HEK293 (cell line): ENCODE data around the gene MYT1.
A peak's percentile ranks its signal among the peaks of the same experiment; 100 is the strongest.
"Not testable (repeated sequence)": the region's sequence is repeated elsewhere in the genome, so short reads cannot be mapped to it uniquely, and the experiment has no call there.

Source experiments
- CTCF ChIA-PET: fragments of 350-600 bp; formaldehyde crosslinking; extraction: SDS; loops from one replicate; lab custom pipeline; 2021; ENCODE audit warnings: antibody characterized with exemption; lab: Yijun Ruan, JAX
- POLR2A ChIA-PET: fragments of 300-600 bp; formaldehyde crosslinking; extraction: SDS; loops from one replicate; lab custom pipeline; 2020; ENCODE audit warnings: antibody characterized with exemption, inconsistent platforms; lab: Yijun Ruan, JAX
- H3K27ac ChIP-seq: fragments of 200-500 bp; sonication (Bioruptor generic); 2 replicates; pipeline ENCODE4 v1.5.1; 2014; ENCODE audit warnings: low read depth, low read length, control low read depth, inconsistent platforms; ENCODE audit errors: extremely low read depth
- H3K36me3 ChIP-seq, 2 experiments: fragments of 200-500 bp in 1 of 2; sonication (Bioruptor generic) in 1 of 2; 1 replicate in 1 of 2; 2 replicates in 1 of 2; pipeline ENCODE4 v1.5.1; 2014 to 2017; ENCODE audit warnings: inconsistent platforms in 2 of 2, low read length in 2 of 2; ENCODE audit not compliant: control insufficient read depth in 2 of 2, insufficient read depth in 1 of 2
- H3K4me1 ChIP-seq: fragments of 200-500 bp; sonication (Bioruptor generic); 2 replicates; pipeline ENCODE4 v1.5.1; 2014; ENCODE audit warnings: mild to moderate bottlenecking, low read length, inconsistent platforms; ENCODE audit not compliant: control insufficient read depth, insufficient read depth
- H3K4me3 ChIP-seq: 2 replicates; pipeline ENCODE4 v1.5.1; 2011; ENCODE audit warnings: low read depth, mild to moderate bottlenecking, control low read depth, low read length, moderate library complexity
- H3K9me3 ChIP-seq: fragments of 200-500 bp; sonication (Bioruptor generic); 2 replicates; pipeline ENCODE4 v1.5.1; 2014; ENCODE audit warnings: low read depth, low read length, inconsistent platforms; ENCODE audit not compliant: control insufficient read depth, insufficient read depth
- GLIS2 ChIP-seq: fragments of 450-650 bp; formaldehyde crosslinking; IDR thresholded peaks from 2 replicates; pipeline ENCODE4 v1.5.1; 2016; ENCODE audit warnings: missing biosample characterization, missing genetic modification characterization
- SP7 ChIP-seq: fragments of 450-650 bp; formaldehyde crosslinking; IDR thresholded peaks from 2 replicates; pipeline ENCODE4 v1.5.1; 2016; ENCODE audit warnings: missing biosample characterization, missing genetic modification characterization
- YY1 ChIP-seq: fragments of 450-650 bp; formaldehyde crosslinking; IDR thresholded peaks from 2 replicates; pipeline ENCODE4 v1.5.1; 2018; ENCODE audit warnings: missing biosample characterization, missing genetic modification characterization
- ZBTB21 ChIP-seq: fragments of 450-650 bp; formaldehyde crosslinking; IDR thresholded peaks from 2 replicates; pipeline ENCODE4 v1.5.1; 2017; ENCODE audit warnings: missing biosample characterization, missing genetic modification characterization
- ZNF24 ChIP-seq: fragments of 450-650 bp; formaldehyde crosslinking; IDR thresholded peaks from 2 replicates; pipeline ENCODE4 v1.5.1; 2016; ENCODE audit warnings: missing biosample characterization, missing genetic modification characterization
- ZNF324 ChIP-seq: fragments of 450-650 bp; formaldehyde crosslinking; IDR thresholded peaks from 2 replicates; pipeline ENCODE4 v1.5.1; 2016; ENCODE audit warnings: missing biosample characterization, missing genetic modification characterization
- ZNF391 ChIP-seq: fragments of 450-650 bp; formaldehyde crosslinking; IDR thresholded peaks from 2 replicates; pipeline ENCODE4 v1.5.1; 2016; ENCODE audit warnings: low read depth, missing biosample characterization, missing genetic modification characterization, borderline replicate concordance
- ZNF555 ChIP-seq: fragments of 450-650 bp; formaldehyde crosslinking; conservative IDR thresholded peaks from 2 replicates; pipeline ENCODE4 v1.5.1; 2017; ENCODE audit warnings: missing biosample characterization, mild to moderate bottlenecking, missing genetic modification characterization, inconsistent platforms
- ZNF610 ChIP-seq: fragments of 450-650 bp; formaldehyde crosslinking; IDR thresholded peaks from 2 replicates; pipeline ENCODE4 v1.5.1; 2016; ENCODE audit warnings: missing biosample characterization, missing genetic modification characterization, borderline replicate concordance
- ZNF629 ChIP-seq: fragments of 450-650 bp; formaldehyde crosslinking; IDR thresholded peaks from 2 replicates; pipeline ENCODE4 v1.5.1; 2017; ENCODE audit warnings: missing biosample characterization, missing genetic modification characterization
- ZNF654 ChIP-seq: fragments of 450-650 bp; formaldehyde crosslinking; IDR thresholded peaks from 2 replicates; pipeline ENCODE4 v1.5.1; 2016; ENCODE audit warnings: low read depth, missing biosample characterization, missing genetic modification characterization
- ZNF76 ChIP-seq: fragments of 450-650 bp; formaldehyde crosslinking; IDR thresholded peaks from 2 replicates; pipeline ENCODE4; 2016; ENCODE audit warnings: low read depth, missing biosample characterization, missing genetic modification characterization, borderline replicate concordance
- ZNF785 ChIP-seq: fragments of 450-650 bp; formaldehyde crosslinking; IDR thresholded peaks from 2 replicates; pipeline ENCODE4 v1.5.1; 2016; ENCODE audit warnings: missing biosample characterization, missing genetic modification characterization
- ZSCAN30 ChIP-seq: fragments of 450-650 bp; IDR thresholded peaks from 2 replicates; pipeline ENCODE4 v1.5.1; 2018; ENCODE audit warnings: missing biosample characterization, mild to moderate bottlenecking, missing genetic modification characterization, moderate library complexity
- TF ChIP-seq, protein P1 (sequence below): fragments of 450-650 bp; formaldehyde crosslinking; IDR thresholded peaks from 2 replicates; pipeline ENCODE4 v1.5.1; 2016; ENCODE audit warnings: missing biosample characterization, missing genetic modification characterization
- TF ChIP-seq, protein P2 (sequence below): fragments of 450-650 bp; formaldehyde crosslinking; IDR thresholded peaks from 2 replicates; pipeline ENCODE4 v1.5.1; 2016; ENCODE audit warnings: missing biosample characterization, missing genetic modification characterization
- TF ChIP-seq, protein P3 (sequence below): fragments of 450-650 bp; formaldehyde crosslinking; optimal IDR thresholded peaks from 2 replicates; pipeline ENCODE3; 2016; ENCODE audit warnings: missing biosample characterization, mild to moderate bottlenecking, missing genetic modification characterization
- TF ChIP-seq, protein P4 (sequence below): fragments of 450-650 bp; formaldehyde crosslinking; IDR thresholded peaks from 2 replicates; pipeline ENCODE4 v1.5.1; 2016; ENCODE audit warnings: missing biosample characterization, missing genetic modification characterization
- TF ChIP-seq, protein P5 (sequence below): fragments of 450-650 bp; formaldehyde crosslinking; IDR thresholded peaks from 2 replicates; pipeline ENCODE4 v1.5.1; 2016; ENCODE audit warnings: missing biosample characterization, missing genetic modification characterization, low read depth

The MYT1 gene

DNA sequence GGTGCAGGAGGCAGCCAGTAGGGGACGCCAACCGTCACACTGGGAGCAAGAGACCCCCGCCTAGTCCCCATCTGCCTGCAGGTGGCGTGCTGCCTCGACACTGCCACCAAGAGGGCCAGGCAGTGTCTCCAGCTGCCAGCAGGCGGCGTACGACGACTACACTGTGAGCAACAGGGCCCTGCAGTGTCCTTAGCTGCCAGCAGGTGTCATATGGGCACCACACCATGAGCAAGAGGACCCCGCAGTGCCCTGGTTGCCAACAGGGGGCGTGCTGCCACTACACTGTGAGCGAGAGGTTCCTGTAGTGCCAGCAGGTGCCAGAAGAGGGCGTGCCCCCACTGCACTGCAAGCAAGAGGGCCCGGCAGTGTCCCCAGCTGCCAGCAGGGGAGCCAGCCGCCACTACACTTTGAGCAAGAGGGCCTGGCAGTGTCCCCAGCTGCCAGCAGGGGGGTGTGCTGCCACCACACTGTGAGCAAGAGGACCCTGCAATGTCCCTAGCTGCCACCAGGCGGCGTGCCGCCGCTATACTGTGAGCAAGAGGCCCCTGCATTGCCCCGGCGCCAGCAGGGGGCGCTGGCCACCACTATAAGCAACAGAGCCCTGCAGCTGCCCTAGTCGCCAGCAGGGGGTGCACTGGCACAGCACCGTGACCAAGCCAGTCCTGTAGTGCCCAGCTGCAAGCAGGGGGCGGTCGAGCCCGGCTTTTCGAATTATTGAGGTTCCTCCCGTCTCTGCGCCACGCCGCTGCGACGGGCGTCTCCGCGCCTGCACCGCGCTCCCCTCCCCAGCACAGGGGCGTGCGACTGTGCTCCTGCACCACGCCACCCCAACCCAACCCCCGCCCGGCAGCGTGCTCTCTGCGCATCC, 121.6 kb downstream of the MYT1 start (continued):
- TF ChIP-seq, protein P1, sequence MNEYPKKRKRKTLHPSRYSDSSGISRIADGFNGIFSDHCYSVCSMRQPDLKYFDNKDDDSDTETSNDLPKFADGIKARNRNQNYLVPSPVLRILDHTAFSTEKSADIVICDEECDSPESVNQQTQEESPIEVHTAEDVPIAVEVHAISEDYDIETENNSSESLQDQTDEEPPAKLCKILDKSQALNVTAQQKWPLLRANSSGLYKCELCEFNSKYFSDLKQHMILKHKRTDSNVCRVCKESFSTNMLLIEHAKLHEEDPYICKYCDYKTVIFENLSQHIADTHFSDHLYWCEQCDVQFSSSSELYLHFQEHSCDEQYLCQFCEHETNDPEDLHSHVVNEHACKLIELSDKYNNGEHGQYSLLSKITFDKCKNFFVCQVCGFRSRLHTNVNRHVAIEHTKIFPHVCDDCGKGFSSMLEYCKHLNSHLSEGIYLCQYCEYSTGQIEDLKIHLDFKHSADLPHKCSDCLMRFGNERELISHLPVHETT (tag by site-specific recombination), result peak; percentile 54; the same call in 1 of the 2 replicates
- TF ChIP-seq ZNF610 (tag by site-specific recombination) (peak; percentile 53; the same call in 1 of the 2 replicates), ZNF76 (tag by site-specific recombination) (0 out of 2 replicates have a peak, but pooled peaks have one; percentile 50), ZNF24 (tag by site-specific recombination) (peak; percentile 28; the same call in 1 of the 2 replicates), ZNF324 (peak; percentile 54; the same call in 1 of the 2 replicates), ZNF785 (tag by site-specific recombination) (peak; percentile 95; the same call in 1 of the 2 replicates), ZBTB21 (tag by site-specific recombination) (peak; percentile 39; the same call in 1 of the 2 replicates), SP7 (0 out of 2 replicates have a peak, but pooled peaks have one; percentile 37), ZSCAN30 (tag by site-specific recombination) (peak; percentile 68; the same call in 1 of the 2 replicates), ZNF391 (tag by site-specific recombination) (0 out of 2 replicates have a peak, but pooled peaks have one; percentile 29), YY1 (0 out of 2 replicates have a peak, but pooled peaks have one; percentile 17), GLIS2 (tag by site-specific recombination) (0 out of 2 replicates have a peak, but pooled peaks have one; percentile 28), ZNF555 (tag by site-specific recombination) (0 out of 2 replicates have a peak, but pooled peaks have one; percentile 2), ZNF629 (tag by site-specific recombination) (peak; percentile 46; the same call in 1 of the 2 replicates), ZNF654 (peak; percentile 44)
- TF ChIP-seq, protein P2, sequence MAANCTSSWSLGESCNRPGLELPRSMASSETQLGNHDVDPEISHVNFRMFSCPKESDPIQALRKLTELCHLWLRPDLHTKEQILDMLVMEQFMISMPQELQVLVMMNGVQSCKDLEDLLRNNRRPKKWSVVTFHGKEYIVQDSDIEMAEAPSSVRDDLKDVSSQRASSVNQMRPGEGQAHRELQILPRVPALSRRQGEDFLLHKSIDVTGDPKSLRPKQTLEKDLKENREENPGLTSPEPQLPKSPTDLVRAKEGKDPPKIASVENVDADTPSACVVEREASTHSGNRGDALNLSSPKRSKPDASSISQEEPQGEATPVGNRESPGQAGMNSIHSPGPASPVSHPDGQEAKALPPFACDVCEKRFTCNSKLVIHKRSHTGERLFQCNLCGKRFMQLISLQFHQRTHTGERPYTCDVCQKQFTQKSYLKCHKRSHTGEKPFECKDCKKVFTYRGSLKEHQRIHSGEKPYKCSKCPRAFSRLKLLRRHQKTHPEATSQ (tag by site-specific recombination), result 0 out of 2 replicates have a peak, but pooled peaks have one; percentile 47
- TF ChIP-seq, protein P3, sequence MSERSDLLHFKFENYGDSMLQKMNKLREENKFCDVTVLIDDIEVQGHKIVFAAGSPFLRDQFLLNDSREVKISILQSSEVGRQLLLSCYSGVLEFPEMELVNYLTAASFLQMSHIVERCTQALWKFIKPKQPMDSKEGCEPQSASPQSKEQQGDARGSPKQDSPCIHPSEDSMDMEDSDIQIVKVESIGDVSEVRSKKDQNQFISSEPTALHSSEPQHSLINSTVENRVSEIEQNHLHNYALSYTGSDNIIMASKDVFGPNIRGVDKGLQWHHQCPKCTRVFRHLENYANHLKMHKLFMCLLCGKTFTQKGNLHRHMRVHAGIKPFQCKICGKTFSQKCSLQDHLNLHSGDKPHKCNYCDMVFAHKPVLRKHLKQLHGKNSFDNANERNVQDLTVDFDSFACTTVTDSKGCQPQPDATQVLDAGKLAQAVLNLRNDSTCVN (tag by site-specific recombination), result peak; percentile 35
- TF ChIP-seq, protein P4, sequence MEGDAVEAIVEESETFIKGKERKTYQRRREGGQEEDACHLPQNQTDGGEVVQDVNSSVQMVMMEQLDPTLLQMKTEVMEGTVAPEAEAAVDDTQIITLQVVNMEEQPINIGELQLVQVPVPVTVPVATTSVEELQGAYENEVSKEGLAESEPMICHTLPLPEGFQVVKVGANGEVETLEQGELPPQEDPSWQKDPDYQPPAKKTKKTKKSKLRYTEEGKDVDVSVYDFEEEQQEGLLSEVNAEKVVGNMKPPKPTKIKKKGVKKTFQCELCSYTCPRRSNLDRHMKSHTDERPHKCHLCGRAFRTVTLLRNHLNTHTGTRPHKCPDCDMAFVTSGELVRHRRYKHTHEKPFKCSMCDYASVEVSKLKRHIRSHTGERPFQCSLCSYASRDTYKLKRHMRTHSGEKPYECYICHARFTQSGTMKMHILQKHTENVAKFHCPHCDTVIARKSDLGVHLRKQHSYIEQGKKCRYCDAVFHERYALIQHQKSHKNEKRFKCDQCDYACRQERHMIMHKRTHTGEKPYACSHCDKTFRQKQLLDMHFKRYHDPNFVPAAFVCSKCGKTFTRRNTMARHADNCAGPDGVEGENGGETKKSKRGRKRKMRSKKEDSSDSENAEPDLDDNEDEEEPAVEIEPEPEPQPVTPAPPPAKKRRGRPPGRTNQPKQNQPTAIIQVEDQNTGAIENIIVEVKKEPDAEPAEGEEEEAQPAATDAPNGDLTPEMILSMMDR (tag by site-specific recombination), result peak; percentile 77
- TF ChIP-seq, protein P5, sequence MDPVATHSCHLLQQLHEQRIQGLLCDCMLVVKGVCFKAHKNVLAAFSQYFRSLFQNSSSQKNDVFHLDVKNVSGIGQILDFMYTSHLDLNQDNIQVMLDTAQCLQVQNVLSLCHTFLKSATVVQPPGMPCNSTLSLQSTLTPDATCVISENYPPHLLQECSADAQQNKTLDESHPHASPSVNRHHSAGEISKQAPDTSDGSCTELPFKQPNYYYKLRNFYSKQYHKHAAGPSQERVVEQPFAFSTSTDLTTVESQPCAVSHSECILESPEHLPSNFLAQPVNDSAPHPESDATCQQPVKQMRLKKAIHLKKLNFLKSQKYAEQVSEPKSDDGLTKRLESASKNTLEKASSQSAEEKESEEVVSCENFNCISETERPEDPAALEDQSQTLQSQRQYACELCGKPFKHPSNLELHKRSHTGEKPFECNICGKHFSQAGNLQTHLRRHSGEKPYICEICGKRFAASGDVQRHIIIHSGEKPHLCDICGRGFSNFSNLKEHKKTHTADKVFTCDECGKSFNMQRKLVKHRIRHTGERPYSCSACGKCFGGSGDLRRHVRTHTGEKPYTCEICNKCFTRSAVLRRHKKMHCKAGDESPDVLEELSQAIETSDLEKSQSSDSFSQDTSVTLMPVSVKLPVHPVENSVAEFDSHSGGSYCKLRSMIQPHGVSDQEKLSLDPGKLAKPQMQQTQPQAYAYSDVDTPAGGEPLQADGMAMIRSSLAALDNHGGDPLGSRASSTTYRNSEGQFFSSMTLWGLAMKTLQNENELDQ (tag by site-specific recombination), result peak; percentile 73; the same call in 1 of the 2 replicates

DNA sequence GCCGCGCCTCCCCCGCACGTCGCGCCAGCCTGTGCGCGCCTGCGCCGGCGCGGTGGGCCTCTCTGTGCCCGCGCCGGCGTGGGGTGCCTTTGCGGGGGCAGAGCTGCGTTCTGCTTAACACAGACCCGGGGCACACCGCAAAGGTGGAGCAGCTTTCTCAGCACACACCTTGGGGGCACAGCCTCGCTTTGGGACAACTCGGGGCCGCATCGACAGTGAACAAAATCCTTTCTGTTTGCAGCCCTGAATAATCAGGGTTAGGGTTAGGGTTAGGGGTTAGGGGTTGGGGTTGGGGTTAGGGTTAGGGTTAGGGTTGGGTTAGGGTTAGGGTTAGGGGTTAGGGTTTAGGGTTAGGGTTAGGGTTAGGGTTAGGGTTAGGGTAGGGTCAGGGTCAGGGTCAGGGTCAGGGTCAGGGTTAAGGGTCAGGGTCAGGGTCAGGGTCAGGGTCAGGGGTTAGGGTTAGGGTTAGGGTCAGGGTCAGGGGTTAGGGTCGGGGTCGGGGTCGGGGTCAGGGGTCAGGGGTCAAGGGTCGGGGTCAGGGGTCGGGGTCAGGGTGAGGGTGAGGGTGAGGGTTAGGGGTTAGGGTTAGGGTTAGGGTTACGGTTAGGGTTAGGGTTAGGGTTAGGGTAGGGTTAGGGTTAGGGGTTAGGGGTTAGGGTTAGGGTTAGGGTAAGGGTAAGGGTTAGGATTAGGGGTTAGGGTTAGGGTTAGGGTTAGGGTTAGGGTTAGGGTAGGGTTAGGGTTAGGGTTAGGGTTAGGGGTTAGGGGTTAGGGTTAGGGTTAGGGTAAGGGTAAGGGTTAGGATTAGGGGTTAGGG, 122.4 kb downstream of the MYT1 start:
- H3K36me3 ChIP-seq, H3K9me3 ChIP-seq, H3K4me3 ChIP-seq, H3K4me1 ChIP-seq, H3K27ac ChIP-seq, POLR2A ChIA-PET: not testable (repeated sequence)
- CTCF ChIA-PET, result interaction anchor here (0.9 to 2.0 kb wide), 5 partner anchors 12 to 124 kb away, joined by 3 to 12 read pairs (median 3); no protein-coding TSS in a partner anchor

DNA sequence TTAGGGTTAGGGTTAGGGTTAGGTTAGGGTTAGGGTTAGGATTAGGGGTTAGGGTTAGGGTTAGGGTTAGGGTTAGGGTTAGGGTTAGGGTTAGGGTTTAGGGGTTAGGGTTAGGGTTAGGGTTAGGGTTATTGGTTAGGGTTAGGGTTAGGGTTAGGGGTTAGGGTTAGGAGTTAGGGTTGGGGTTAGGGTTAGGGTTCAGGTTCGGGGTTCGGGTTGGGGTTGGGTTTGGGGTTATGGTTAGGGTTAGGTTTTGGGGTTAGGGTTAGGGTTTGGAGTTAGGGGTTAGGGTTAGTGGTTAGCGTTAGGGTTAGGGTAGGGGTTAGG, 123.0 kb downstream of the MYT1 start:
- H3K36me3 ChIP-seq, CTCF ChIA-PET, H3K27ac ChIP-seq, H3K4me3 ChIP-seq, POLR2A ChIA-PET, H3K9me3 ChIP-seq, H3K4me1 ChIP-seq: not testable (repeated sequence)
